HPDE6-E6E7 (cell line): ENCODE measurements around the gene DENND6B.
"Not testable (repeated sequence)": the region's sequence is repeated elsewhere in the genome, so short reads cannot be mapped to it uniquely, and the experiment has no call there.

Source experiments
- DNase-seq: peaks from one replicate; pipeline ENCODE4 v3.0.0; 2011; ENCODE audit warnings: missing footprints; ENCODE audit errors: extremely low spot score

The DENND6B gene

DNA sequence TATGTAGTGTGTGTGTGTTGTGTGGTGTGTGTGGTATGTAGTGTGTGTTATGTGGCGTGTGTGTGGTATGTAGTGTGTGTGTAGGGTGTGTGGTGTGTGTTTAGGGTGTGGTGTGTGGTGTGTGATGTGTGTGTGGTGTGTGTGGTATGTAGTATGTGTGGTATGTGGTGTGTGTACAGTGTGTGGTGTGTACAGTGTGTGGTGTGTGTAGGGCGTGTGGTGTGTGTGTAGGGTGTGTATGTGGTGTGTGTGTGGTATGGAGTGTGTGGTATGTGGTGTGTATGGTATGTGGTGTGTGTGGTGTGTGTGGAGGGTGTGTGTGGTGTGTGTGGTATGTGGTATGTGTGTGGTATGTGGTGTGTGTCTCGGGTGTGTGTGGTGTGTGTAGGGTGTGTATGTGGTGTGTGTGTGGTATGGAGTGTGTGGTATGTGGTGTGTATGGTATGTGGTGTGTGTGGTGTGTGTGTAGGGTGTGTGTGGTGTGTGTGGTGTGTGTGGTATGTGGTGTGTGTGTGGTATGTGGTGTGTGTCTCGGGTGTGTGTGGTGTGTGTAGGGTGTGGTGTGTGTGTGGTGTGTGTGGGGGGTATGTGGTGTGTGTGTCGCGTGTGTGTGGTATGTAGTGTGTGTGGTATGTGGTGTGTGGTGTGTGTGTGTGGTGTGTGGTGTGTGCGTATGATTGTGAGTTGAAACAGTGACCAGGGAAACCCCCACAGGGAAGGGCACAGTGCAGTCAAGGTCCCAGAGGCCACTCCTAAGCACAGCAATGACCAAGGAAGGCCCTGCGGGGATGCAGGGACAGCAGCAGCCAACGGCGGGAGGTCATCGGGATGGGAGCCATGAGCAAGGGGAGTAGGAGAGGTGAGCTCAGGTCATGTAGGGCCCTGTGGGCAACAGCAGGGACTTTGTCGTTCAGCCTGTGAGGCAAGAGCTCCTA is 13.4 kb upstream of the DENND6B start:
- DNase-seq: no peak

DNA sequence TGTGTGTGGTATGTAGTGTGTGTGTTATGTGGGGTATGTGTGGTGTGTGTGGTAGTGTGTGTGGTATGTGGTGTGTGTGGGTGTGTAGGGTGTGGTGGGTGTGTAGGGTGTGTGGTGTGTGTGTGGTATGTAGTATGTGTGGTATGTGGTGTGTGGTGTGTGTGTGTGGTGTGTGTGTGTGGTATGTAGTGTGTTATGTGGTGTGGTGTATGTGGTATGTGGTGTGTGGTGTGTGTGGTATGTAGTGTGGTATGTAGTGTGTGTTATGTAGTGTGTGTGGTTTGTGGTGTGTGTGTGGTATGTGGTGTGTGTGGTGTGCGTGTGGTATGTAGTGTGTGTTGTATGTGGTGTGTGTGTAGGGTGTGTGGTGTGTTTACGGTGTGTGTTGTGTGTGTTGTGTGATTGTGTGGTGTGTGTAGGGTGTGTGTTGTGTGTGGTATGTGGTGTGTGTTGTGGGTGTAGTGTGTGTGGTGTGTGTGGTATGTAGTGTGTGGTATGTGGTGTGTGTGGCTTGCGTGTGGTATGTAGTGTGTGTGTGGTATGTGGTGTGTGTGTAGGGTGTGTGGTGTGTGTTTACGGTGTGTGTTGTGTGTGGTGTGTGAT is 12.1 kb upstream of the DENND6B start:
- DNase-seq: no peak

DNA sequence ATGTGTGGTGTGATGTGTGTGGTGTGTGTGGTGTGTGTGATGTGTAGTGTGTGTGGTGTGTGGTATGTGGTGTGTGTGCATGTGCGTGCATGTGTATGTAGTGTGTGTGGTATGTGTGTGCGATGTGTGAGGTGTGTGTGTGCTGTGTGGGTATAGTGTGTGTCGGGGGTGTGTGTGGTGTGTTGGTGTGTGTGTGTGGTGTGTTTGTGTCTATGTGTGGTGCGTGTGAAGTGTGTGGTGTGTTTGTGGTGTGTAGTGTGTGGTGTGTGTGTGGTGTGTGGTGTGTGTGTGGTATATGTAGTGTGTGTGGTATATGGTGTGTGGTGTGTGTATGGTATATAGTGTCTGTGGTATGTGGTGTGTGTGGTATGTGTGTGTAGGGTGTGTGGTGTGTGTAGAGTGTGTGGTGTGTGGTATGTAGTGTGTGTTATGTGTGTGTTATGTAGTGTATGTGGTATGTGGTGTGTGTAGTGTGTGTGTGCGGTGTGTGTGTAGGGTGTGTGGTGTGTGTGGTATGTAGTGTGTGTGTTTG is 11.3 kb upstream of the DENND6B start:
- DNase-seq: no peak

GRCh38 chr22:50337262-50338041 is 10.6 kb upstream of the DENND6B start:
- DNase-seq: no peak

DNA sequence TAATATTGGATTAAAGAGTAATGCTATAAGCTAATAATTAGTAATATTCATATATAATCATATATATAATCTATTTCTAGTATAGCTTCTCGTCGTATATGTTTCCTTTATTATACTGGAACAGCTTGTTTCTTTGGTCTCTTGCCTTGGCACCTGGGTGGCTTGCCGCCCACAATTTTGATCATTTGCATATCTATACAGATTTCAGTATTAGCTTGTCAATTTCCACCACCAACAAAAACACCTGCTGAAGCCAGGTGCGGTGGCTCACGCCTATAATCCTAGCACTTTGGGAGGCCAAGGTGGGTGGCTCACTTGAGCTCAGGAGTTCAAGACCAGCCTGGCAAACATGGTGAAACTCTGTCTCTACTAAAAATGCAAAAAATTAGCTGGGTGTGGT is 7.6 kb upstream of the DENND6B start:
- not testable (repeated sequence) for DNase-seq

GRCh38 chr22:50329236-50329635 is 2.4 kb upstream of the DENND6B start:
- DNase-seq: no peak

GRCh38 chr22:50327711-50328019 is 853 bp upstream of the DENND6B start:
- no peak for DNase-seq

- DNase-seq: no peak
These were observed 422 bp downstream of the DENND6B start for GRCh38 chr22:50326225-50326955.

GRCh38 chr22:50325444-50326224 is 1.2 kb downstream of the DENND6B start:
- DNase-seq: no peak

DNA sequence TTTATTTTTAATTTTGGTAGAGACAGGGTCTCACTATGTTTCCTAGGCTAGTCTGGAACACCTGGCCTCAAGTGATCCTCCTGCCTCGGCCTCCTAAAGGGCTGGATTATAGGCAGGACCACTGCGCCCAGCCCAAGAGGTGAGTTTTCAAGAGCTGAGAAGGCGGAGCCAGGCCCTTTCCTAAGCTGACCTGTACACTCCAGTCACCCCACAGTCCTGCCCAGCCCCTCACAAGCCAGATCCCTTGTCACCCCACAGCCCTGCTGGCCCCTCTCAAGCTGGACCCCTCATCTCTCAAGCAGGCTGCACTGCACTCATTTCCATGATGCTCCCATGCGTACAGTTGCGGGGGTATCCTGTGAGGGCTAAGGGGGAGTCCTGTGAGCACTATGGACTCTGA is 2.9 kb downstream of the DENND6B start:
- no peak for DNase-seq

GRCh38 chr22:50322382-50323104 is 4.3 kb downstream of the DENND6B start:
- not testable (repeated sequence) for DNase-seq

- no peak for DNase-seq
These were observed 6.0 kb downstream of the DENND6B start for GRCh38 chr22:50320671-50321325.

GRCh38 chr22:50320116-50320515 is 6.7 kb downstream of the DENND6B start:
- no peak for DNase-seq

DNA sequence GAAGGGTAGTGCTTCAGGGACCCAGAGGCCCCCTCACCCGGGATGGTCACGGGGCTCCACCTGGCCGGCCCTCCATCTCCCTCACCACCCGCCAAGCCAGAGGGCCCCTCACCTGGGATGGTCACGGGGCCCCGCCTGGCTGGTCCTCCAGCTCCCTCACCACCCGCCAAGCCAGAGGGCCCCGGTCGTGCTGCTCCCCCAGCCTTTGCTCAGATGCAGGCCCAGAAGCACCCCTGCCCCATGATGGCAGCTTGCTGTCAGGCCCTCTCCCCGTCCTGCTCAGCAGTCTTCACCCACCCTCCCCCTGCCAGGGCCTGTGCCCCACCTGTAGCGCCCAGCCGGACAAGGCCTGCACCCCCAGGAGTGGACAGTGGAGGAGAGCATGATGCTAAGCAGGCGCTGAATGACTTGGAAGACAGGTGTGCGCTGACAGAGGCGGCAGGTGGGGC is 7.3 kb downstream of the DENND6B start:
- no peak for DNase-seq

- DNase-seq: no peak
These were observed 8.0 kb downstream of the DENND6B start for GRCh38 chr22:50318698-50319411.

DNA sequence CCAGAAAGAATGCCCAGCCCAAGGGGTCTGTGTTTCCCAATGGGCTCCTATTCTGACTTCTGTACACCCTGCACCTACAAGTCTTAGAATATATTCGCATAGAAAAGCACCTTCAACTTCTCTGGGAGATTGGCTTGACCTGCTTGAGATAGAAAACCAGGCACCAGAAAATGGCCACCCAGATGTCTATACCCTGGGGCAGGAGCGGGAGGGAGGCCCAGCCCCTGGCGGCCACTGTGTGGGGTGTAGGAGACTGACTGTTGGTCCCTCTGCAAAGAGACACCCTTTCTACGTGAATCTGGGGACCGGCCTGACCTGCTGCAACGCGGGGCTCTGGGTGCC is 8.5 kb downstream of the DENND6B start:
- no peak for DNase-seq

DNA sequence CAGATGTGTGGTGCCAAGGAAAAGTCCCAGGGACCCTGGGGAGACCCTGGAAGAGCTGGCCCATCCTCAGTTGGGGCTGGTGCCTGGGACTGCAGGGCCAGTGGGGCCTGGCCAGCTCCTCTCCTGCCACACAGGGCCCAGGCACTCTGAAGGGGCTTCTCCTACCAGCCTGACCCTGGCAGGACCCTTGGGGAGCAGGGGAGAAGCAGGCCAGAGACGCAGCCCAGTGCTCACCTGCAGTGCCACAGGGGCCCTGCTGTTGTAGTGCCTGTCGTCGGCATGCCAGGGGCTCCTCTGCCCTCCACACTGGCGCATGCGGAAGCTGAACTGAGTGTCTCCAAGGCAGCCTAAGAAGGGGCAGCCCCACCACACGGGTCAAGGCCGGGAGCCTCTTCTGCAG is 9.1 kb downstream of the DENND6B start:
- DNase-seq: no peak

GRCh38 chr22:50317178-50317577 is 9.6 kb downstream of the DENND6B start:
- no peak for DNase-seq
